GM12892 (cell line): ENCODE results near the gene POLR2E.

Source experiments
- POLR2A ChIP-seq: IDR thresholded peaks from 2 replicates; pipeline ENCODE4 v1.6.1; 2011; ENCODE audit warnings: low read depth, low read length, control low read depth
- POLR2AphosphoS5 ChIP-seq: IDR thresholded peaks from 2 replicates; pipeline ENCODE4 v1.6.1; 2011; ENCODE audit warnings: low read depth, low read length, control low read depth
- TAF1 ChIP-seq: IDR thresholded peaks from 2 replicates; pipeline ENCODE4 v1.6.1; 2011; ENCODE audit warnings: low read depth, mild to moderate bottlenecking, control low read depth, low read length, borderline replicate concordance

DNA sequence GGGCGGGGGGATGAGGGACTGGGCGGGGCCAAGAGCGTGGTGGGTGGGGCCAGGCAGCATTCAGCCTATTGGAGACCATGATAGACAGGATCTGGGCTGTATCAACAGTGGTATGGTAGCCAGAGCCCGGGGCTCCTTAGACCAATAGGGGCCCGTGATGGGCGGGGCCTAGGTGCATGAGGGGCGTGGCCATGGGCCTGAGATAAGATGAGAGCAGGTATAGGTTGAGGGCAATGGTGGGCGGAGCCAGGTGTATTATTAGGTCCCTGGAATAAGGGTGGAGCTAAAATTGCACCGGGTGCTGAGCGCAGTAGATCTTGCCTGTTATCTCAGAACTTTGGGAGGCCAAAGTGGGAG is 50.0 kb downstream of the POLR2E start:
- TF ChIP-seq POLR2A (no peak), TAF1 (no peak), POLR2AphosphoS5 (no peak)
